Stimulated activated CD4-positive, alpha-beta T cell treated with anti-CD3 and anti-CD28 coated beads, Interleukin-1b, Interleukin-23, amount 100 ng/mL, for 4 hours (primary cell): Measurements from ENCODE around the gene ANKRD34A.

ENCODE experiments used
- DNase-seq, 2 donors: peaks; one replicate each; pipeline ENCODE4 v3.0.0-alpha.2; 2020; ENCODE audit warnings: low read depth in 2 of 2

The ANKRD34A gene

DNA sequence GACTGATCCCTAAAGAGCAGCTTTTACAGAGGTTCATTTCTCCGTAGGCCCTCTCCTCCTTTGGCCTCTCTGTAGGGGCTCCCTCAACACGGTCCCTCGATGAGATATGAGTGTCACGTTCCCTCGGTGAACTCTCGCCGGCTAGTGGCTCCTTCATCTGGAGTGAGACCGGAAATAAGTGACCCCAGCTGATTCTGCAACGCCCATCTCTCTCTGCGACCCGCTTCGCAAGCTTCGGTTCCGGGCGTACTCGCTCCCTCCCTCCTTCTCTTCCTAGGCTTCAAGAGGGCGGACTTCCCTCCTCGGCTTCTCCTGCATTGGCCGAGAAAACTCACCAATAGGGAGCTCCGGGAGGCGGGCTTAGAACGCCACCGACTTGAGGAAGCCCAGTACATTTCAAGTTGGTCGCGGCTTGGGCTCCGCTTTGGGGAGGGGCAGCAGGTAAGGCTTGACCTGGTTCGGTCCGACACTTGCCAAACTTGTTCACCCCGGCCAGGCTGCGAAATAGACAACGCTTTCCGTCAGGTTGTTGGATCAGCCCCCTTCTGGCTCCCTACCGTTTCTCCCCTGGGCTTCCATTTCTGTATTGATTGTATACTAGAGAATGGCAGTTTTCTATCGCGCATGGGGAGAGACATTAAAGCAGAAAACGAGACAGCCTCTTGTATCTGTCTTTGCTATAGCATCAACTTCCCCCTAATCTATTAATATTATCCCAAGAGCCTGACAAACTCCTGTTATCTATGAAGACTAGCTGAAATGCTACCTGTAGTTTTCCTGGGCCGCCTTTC is at the start of gene ANKRD34A, which contains the start of gene POLR3GL:
Gene ANKRD34A (minus strand): TSS at position 248 of the 791 bp plus-strand sequence. CDS start 2,816 bp downstream, outside the sequence.
Gene POLR3GL (plus strand): TSS at position 363 of the 791 bp plus-strand sequence. CDS start 10,176 bp downstream, outside the sequence.
- DNase-seq, result peak; percentile 81

DNA sequence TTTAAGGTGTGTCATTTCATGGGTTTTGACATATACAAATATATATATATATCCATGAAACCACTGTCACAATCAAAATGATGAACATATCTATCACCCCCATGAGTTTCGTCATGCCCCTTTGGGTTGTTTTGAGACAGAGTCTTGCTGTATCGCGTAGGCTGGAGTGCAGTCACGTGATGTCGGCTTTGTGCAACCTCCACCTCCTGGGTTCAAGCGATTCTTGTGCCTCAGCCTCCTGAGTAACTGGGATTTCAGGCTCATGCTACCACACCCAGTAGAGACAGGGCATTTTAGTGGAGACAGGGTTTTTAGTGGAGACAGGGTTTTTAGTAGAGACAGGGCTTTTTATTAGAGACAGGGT is 49.2 kb upstream of the ANKRD34A start:
- no peak for DNase-seq

DNA sequence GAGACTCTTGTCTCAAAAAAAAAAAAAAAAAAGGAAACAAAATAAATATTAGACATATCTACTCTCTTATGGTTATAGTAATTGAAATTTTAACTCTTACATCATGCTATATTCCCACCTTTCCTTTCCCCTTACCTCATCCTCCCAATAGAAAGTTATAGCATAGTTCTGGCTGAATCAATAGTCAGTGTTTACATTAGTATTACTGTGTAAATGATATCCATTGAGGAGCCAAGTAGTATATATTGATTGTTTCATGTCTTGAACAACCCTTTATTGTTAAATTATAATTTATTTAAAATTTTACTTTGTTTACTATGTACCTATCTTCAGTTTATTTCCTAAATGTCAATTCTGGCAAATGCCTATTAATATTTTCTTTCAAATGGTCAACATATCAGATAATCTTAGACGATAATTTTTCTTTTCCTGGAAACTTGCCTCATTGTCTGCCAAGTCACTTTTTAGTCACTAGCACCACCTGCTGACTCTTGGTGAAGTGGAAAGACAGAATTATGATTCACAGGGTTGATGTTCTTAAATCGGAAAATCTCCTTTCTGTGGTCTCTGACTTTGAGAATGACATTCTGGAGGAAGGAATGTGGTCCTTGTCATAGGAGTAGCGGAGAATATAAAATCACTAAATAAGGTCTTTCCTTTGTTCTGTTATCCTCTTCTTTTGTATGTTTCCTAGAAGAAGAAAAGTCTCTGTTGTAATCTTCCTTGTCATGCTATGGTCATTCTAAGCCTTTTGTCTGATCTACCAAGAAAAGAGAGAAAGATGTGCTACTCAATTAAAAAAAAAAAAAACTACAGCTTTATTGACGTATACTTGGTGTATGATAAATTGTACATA is 48.6 kb upstream of the ANKRD34A start:
- DNase-seq, result peak in 1 of 2 donors; percentile 54

DNA sequence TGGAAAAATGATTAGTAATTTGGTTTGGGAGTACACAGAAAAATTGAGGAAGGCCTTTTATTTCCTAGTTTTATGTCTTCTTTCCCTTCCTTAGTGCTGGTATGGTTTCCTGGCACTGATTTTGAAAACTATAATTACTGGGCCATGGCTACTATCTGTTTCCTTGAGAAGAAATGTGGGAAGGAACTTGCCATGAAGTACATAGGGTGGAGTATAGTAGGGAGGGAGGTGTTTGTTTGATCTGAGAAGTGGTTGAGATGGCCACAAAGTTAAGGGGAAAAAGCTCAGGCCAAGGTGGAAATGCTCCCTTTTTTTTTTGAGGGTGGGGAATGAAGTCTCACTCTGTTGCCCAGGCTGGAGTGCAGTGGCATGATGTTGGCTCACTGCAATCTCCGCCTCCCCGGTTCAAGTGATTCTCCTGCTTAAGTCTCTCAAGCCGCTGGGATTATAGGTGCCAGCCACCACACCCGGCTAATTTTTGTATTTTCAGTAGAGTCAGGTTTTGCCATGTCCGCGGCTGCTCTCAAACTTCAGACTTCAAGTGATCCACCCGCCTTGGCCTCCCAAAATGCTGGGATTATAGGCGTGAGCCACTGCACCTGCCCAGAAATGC is 45.9 kb upstream of the ANKRD34A start:
- no peak for DNase-seq

DNA sequence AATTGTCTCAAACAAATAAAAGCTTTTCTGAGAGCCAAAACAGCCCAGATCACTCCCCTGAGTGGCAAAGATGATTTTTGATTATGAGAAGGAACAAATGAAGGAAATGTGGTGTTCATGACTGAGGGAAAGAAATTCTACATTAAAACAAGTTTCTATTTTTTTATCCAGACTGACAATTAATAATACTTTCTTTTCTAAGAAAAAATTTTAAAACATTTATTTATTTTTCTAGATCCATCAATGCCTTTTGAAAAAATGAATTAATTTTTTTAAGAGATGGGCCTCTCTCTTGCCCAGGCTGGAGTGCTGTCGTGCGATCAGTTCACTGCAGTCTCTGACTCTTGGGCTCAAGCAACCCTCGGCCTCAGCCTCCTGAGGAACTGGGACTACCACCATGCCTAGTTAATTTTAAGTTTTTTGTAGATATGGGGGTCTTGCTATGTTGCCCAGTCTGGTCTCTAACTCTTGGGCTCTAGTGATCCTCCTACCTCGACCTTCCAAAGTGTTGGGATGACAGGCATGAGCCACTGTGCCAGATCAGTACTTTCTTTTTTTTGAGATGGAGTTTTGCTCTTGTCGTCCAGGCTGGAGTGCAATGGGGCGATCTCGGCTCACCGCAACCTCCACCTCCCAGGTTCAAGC is 43.2 kb upstream of the ANKRD34A start:
- no peak for DNase-seq

DNA sequence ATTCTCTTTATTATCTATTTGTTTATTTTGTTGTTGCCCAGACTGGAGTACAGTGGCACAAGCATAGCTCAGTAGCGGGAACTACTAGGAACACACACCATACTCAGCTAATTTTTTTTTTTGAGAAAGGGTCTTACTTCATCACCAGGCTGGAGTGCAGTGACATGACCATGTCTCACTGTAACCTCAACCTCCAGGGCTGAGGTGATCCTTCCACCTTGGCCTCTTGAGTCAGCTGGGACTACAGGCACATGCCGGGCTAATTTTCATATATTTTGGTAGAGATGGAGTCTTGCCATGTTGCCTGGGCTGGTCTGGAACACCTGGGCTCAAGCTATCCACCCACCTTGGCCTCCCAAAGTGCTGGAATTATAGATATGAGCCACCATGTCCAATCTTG is 37.3 kb upstream of the ANKRD34A start:
- no peak for DNase-seq

DNA sequence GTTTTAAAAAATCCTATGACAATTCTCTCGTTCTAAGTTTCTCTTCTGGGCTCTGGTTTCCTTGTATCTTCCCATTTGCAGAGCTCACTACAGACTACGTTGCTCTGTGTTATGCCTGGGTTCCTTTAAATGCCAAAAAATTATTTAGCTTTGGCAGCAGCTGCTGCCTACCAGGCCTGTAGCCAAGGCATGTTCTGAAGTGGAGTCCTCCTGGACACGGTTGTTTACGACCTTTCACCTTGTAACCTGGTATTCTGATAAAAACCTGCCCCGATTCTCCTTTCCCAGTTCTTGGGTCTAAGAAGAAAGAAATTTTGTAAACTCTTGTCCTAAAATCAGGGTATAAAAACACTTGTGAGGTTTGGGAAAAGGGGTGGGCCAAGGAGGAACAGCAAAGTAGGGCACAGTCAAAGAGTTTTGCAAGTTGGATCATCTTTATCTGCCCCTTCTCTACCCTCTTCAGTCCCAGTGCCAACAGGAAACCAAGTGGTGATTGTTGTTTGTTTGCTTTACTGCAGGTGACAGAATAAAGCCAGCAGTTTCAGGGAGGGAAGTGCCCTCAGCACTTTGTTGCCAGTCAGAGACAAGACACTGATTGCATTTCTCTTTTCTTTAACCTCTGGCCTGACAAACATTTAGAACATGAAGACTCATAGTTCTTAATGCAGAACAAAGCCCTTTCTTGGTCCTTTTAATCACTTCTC is 35.1 kb upstream of the ANKRD34A start:
- no peak for DNase-seq

DNA sequence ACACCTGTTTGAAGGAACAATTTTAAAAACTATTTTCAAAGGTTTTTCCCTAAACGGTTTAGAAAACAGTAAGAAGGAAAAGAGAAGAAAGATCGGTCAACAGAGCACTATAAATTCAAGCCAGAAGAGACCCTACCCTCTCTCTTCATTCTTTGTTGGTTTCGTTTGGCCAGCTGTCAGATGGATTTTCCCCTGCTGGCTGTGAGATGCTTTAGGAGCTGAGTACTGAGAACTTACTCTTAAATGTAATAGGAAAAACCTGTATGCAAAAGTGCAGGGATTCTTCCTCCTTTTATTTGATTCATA is 33.3 kb upstream of the ANKRD34A start:
- no peak for DNase-seq

DNA sequence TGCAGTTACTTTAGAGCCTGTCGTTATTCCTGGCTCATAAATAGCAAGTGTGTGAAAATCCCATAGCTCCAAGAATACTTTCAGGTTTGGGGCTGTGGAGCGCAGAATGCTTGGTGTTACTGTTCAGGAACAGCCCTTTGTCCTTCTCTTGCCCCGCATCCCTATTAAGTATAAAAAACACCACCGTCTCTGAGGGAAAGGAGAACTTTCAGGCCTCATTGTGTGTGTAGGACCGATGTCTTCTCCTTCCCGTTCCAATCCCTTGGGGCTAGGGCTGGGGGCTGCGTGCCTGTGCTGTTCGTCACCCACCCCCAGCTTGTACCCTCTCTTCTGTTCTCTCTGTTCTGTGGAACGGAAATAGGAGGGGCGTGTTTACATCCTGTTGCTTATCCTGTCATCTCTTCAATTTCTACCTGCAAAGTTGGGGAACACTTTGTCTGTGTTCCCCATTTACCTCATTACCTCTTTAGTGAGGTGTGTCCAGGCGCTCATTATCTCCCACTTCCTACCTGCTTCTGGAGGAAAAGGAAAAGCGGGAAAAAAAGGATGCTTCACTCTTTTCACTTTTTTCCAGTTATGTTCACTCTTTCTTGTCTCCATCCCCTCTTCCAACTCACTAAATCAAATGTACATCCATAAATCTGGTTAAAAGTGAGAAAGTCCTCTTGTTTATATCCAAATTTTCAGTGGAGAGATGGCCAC is 32.8 kb upstream of the ANKRD34A start:
- peak in 1 of 2 donors; percentile 36 for DNase-seq

DNA sequence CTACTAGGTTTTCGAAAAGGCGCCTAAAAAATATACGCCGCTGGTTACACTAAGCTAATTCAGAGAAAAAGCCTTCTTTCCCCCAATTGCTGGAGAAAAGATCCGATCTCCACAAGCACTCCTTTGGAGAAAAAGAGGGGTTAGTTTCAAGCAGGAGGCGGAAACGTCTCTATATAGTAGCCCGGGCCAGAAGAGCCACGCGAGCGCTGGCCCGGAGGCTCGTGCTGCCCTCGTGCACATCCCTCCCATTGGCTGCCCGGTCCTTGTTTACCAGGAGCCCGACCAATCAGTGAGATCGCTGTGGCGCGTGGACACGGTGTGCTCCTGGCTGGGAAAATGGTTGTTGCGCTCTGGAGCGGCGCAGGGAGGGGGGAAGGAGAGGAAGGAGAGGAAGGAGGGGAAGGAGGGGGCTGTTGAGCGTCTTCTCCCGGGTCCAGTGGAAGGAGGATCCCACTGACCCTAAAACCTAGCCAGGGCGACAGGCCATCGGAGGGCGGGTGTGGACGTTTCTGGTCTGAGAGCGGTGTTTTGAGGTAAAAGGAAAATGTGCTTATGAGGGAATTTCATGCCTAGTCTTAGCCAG is 32.1 kb upstream of the ANKRD34A start, which contains the start of gene TXNIP:
Gene TXNIP (minus strand): TSS at position 147 of the 583 bp plus-strand sequence. CDS start 313 bp downstream, outside the sequence.
- peak; percentile 80 to 83 for DNase-seq

DNA sequence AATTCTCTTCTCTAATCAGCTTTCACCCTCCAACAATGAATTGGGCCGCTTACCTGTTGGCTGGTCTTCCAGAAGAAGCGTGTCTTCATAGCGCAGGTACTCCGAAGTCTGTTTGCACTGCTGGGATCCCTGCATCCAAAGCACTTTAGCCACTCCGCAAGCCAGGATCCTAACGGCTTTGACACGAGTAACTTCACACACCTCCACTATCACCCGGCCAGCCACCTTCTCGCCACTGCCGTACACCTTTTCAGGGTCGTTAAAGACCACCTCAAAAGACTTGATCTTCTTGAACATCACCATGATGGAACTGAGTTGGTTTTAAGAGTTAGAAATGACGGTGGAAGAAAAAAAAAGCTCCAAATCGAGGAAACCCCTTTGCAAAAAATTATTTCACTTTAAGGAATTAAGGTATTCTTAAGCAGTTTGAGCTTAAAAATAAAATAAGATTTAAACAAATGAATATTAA is 31.6 kb upstream of the ANKRD34A start:
- no peak for DNase-seq

DNA sequence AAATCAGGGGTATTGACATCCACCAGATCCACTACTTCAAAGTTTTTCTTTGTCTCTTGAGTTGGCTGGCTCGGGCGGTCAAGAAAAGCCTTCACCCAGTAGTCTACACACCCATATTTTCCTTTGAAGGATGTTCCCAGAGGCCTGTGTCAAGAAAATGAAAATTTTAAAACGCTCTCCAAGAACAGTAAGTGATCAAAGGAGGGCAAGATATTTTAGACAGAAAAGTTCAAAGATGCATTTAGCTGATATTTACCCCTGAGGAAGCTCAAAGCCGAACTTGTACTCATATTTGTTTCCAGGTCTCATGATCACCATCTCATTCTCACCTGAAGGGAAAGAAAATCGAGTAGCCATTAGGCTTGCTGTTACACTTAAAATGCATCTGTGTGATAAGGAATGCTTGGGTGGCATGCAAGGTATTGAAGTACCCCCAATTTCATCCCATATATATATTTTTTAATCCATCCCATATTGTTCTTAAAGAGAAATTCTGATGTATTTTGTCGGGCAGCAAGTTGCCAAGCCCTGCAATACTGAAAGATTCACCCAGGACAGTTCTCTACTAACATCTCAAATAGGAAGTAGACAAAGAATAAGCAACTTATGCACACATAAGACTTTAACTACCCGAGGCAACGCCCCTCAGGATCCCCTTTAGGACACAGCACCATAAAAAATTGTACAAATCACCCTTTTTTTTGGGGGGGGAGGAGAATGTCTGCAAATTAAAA is 30.9 kb upstream of the ANKRD34A start:
- DNase-seq, result no peak

DNA sequence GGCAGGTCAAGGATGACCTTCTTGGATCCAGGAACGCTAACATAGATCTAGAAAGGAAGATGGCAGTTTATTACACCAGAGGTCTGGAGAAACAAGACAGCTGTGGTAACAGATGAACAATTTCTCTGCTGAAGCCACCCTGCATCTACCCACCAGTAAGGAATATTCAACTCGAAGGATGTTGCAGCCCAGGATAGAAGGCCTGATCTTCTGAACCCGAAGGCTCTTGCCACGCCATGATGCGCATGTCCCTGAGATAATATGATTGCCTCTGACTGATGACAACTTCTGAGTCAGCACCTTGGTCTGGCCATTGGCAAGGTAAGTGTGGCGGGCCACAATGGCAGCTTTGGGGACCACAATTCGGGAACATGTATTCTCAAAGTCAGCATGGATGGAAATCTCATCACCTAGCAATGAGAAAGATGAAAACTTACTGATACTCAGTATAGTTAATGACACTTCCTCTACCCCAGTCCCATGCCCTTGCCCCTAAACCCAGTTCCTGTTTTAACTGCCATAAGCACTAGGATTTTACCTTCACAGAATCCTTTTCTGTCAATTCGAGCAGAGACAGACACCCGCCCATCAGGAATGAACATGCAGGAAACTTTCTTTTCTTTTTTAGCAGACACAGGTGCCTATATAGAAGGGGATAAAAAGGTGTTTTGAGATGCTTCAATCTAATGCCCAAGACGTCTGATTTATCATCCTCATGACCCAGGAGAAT is 30.2 kb upstream of the ANKRD34A start:
- DNase-seq, result no peak

DNA sequence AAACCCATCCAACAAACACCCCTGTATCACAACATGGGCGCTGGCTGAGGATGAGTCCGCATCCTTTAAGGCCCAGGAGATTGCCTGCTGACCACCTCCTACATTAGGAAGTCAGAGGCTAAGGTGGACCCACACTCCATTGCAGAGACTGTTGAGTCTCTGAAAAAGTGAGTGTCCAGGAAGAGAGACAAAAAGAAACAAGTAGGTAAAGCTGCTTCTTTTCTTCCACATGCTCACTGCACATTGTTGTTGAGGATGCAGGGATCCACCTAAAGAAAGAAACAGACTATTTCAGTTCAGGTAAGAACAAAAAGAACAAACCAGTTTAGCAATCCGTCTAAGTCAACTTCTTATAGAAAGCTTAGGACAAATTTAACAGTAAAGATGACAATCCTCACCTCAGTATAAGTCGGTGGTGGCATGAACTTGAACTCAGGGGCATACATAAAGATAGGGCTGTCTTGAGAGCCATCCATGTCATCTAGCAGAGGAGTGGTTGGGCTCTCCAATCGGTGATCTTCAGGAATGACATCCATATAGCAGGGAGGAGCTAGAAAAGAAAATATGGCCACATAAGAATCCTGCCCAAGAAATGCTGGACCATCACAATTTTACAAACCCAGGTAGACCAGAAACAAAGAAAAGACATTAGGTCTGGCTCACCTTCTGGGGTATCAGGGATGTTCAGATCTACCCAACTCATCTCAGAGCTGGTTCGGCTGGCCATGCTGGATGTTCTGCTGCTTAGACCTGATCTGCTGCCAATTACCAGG is 29.4 kb upstream of the ANKRD34A start:
- DNase-seq, result no peak

DNA sequence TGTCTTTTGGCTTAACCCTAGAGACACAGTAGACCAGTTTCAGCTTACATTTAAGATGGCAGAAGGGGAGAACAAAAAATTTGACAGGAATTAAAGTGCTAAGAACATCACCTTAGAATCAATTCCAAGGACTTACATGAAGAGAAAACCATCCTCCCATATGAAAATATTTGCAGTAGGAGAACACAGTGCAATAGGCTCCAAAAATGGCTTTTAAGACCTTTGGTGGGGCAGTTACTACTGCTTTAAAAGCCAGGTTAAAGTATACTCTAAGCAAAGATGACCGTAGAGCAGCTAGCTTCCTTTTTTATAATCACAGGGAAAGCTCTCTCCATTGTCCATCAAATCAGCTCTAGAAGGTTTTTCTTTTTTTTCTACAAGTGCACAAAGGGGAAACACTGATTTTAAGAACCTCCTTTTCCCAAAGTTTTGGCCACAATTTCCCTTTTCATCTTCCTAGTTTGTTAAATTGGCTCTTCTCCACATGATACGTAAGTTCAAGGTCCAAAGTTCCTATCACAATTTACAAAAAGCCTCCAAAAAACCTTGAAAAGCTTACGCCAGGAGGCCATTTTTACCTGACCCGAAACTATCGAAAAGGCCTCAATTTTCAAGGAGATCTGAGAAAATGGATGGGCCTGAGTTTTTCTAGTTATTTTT is 28.7 kb upstream of the ANKRD34A start:
- DNase-seq, result no peak

DNA sequence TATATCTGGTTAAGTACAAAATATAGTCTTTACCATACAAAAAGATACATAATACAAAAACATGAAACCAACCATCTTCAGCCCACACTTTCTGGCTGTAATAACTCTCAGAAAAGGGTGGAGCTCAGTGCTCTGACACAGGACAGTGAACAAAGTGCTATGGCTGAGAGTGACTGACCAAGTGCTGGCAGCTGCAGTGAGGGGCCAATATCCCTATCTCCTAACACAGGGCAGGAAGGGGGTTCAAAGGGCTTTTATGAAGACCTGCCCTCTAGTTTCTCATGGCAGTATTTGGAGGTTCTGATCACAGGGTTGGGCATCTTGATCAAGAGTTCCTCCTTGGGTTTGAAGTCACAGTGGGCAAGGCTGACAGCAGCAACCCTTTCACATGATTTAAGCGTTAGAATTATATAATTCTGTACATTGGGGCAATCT is 28.1 kb upstream of the ANKRD34A start:
- no peak for DNase-seq

DNA sequence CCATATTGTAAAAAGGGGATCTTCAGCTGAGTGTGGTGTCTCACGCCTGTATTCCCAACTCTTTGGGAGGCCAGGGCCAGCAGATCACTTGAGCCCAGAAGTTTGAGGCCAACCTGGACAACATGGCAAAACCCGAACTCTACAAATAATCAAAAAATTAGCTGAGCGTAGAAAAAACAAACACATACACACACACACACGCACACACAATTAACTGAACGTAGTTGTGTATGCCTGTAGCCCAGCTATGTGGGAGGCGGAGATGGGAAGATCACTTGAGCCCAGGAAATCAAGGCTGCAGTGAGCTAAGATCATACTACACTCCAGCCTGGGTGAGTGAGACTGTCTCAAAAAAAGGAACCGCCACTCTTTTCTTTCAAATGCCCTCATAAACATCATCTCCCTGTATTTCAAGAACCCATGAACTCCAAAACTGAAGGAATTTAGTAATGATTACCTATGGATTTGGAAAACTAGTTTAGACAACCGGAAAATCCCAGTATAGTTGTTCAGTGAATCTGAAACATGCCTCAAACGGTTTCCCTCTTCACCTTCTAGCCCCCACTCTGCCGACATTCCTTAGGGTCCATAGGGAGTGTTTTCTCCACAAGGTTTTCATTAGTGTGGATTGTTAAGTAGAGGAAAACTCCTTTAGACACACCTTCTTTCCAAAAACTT is 27.5 kb upstream of the ANKRD34A start:
- DNase-seq, result no peak
